Raji (cell line): ENCODE measurements around the gene ZFP64.

Experiments
- POLR2A ChIP-seq: IDR thresholded peaks from 2 replicates; pipeline ENCODE4 v1.6.1; 2011; ENCODE audit warnings: low read depth, low read length, control low read depth; ENCODE audit not compliant: insufficient read depth

ZFP64 gene

DNA sequence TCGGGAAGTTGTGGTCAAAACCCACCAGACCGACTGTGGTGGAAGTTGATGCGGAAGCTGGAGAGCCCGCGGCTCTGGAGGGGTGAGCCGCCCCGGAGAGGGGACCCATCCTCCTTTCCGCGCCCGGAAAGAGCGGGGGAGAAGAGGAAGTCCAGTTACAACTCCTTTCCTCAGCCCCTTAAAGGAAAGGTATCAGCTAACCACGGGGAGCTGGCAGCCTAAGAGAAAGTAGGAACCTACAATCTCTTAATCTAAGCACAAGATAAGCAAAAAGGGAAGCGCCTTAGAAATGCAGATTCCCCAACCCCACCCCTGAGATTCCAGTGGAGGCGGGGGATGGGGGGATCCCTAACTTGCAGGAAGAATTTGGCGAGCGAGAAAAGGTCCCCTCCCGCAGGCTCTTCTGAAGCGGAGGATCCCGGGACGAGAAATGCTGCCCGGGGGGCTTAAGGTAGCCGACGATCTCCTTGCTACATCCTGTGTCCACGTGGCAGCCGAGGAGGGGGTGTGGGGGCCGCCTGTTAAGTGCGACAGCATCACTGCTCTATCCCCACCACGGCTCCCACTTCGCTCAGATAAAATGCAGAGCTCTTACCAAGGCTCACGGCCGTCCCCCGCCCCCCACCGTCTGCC, 87.5 kb downstream of the ZFP64 start:
- TF ChIP-seq POLR2A = no peak

- TF ChIP-seq POLR2A = no peak
These were observed 88.2 kb downstream of the ZFP64 start for GRCh38 chr20:52103335-52103912.

DNA sequence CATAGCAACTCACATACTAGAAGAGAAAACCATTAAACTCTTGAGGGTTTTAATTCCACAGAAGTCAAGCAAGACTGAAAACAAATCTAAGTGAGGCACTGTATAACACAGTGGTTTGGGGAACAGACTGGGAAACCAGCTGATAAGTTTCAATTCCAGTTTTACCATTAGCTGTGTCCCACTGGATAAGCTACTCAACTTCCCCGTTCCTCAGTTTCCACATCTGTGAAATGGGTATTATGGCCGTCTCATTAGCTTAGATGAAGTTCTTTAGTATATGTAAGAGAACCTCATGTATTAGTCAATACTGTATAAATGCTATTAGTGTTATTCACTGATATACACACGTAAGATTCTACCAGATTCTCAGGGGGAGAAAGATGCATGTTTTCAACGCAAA, 89.0 kb downstream of the ZFP64 start:
- TF ChIP-seq POLR2A = no peak

DNA sequence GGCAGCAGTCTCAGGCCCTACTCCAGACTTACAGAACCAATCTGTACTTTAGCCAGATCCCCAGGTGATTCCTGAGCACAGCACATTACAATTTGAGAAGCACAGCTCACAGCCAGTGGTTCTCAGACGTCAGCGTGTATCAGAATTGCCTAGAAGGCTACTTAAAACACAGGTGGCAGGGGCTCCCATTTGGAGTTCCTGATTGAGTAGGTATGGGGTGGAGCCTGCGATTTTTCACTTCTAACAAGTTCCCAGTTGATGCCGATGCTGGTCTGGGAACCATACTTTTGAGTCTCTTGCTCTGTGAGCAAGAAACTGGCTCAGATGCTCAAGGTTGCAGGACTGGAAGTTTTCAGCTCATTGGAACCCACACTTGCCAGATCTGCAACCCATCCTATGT, 89.5 kb downstream of the ZFP64 start:
- no peak for TF ChIP-seq POLR2A
